ENCODE measurements around the gene CHCHD6.

CHCHD6 gene

GRCh38 chr3:126743350-126743749 is 39.3 kb downstream of the CHCHD6 start:
- DNase-seq (ENCODE audit: low spot score): no peak

GRCh38 chr3:126743781-126744180 is 39.7 kb downstream of the CHCHD6 start:
- no peak for DNase-seq (ENCODE audit: low spot score)

GRCh38 chr3:126745760-126746394 is 41.8 kb downstream of the CHCHD6 start:
- DNase-seq (ENCODE audit: low spot score): peak; percentile 41

GRCh38 chr3:126746395-126747177 is 42.5 kb downstream of the CHCHD6 start:
- DNase-seq (ENCODE audit: low spot score): no peak

GRCh38 chr3:126747768-126748167 is 43.7 kb downstream of the CHCHD6 start:
- no peak for DNase-seq (ENCODE audit: low spot score)

- no peak for DNase-seq (ENCODE audit: low spot score)
Measured at GRCh38 chr3:126748701-126749546, 44.9 kb downstream of the CHCHD6 start.

GRCh38 chr3:126749547-126749875 is 45.5 kb downstream of the CHCHD6 start:
- no peak for DNase-seq (ENCODE audit: low spot score)

- DNase-seq (ENCODE audit: low spot score): no peak
Measured at GRCh38 chr3:126749931-126750755, 46.1 kb downstream of the CHCHD6 start.

- no peak for DNase-seq (ENCODE audit: low spot score)
Measured at GRCh38 chr3:126750756-126751121, 46.7 kb downstream of the CHCHD6 start.

- DNase-seq (ENCODE audit: low spot score): no peak
Measured at GRCh38 chr3:126751611-126752302, 47.7 kb downstream of the CHCHD6 start.

GRCh38 chr3:126752303-126753190 is 48.5 kb downstream of the CHCHD6 start:
- DNase-seq (ENCODE audit: low spot score): peak; percentile 50

- DNase-seq (ENCODE audit: low spot score): peak; percentile 9
Measured at GRCh38 chr3:126753191-126754160, 49.4 kb downstream of the CHCHD6 start.

GRCh38 chr3:126755866-126756265 is 51.8 kb downstream of the CHCHD6 start:
- no peak for DNase-seq (ENCODE audit: low spot score)

GRCh38 chr3:126758026-126758425 is 54.0 kb downstream of the CHCHD6 start:
- DNase-seq (ENCODE audit: low spot score): no peak

- no peak for DNase-seq (ENCODE audit: low spot score)
Measured at GRCh38 chr3:126758882-126759281, 54.8 kb downstream of the CHCHD6 start.

- no peak for DNase-seq (ENCODE audit: low spot score)
Measured at GRCh38 chr3:126760541-126760940, 56.5 kb downstream of the CHCHD6 start.

- DNase-seq (ENCODE audit: low spot score): no peak
Measured at GRCh38 chr3:126763035-126763434, 59.0 kb downstream of the CHCHD6 start.

GRCh38 chr3:126765187-126766069 is 61.4 kb downstream of the CHCHD6 start:
- no peak for DNase-seq (ENCODE audit: low spot score)
